Astrocyte (in vitro differentiated cells and primary cell): ENCODE measurements around the gene DLGAP3.

Experiments used
- EZH2 ChIP-seq: IDR thresholded peaks from 2 replicates; pipeline ENCODE4 v1.6.1; 2012; ENCODE audit warnings: mild to moderate bottlenecking, low read length, inconsistent platforms; ENCODE audit not compliant: insufficient read depth
- TF ChIP-seq, protein P1 (sequence below): IDR thresholded peaks from 2 replicates; pipeline ENCODE4 v1.5.1; 2011; ENCODE audit warnings: low read depth, mild to moderate bottlenecking, inconsistent platforms, low read length, moderate library complexity; ENCODE audit not compliant: insufficient read depth

DNA sequence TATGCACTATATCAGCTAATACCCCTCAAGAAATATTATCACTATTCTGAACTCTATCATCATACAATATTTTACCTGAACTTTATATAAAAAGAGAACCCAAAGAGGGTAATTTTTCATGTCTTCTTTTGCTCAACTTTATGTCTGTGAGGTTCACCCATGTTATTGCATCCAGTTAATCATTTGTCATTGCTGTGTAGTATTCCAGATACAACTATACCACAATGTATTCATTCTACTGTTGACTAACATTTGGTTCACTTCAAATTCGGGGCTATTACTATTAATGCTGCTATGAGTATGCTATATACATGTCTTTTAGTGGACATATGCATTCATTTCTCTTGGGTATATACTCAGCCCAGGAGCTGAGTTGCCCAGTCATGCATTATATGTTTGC lies 21.0 kb upstream of the DLGAP3 start:
- TF ChIP-seq, protein P1, sequence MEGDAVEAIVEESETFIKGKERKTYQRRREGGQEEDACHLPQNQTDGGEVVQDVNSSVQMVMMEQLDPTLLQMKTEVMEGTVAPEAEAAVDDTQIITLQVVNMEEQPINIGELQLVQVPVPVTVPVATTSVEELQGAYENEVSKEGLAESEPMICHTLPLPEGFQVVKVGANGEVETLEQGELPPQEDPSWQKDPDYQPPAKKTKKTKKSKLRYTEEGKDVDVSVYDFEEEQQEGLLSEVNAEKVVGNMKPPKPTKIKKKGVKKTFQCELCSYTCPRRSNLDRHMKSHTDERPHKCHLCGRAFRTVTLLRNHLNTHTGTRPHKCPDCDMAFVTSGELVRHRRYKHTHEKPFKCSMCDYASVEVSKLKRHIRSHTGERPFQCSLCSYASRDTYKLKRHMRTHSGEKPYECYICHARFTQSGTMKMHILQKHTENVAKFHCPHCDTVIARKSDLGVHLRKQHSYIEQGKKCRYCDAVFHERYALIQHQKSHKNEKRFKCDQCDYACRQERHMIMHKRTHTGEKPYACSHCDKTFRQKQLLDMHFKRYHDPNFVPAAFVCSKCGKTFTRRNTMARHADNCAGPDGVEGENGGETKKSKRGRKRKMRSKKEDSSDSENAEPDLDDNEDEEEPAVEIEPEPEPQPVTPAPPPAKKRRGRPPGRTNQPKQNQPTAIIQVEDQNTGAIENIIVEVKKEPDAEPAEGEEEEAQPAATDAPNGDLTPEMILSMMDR: no peak
- no peak for TF ChIP-seq EZH2
